ENCODE measurements around the gene LZTR1.

LZTR1 gene

GRCh38 chr22:21030621-21031544, 48.8 kb downstream of the LZTR1 start:
- no peak overlapping the region for H3K9ac ChIP-seq (ENCODE audit: low read length)
- H3K27me3 ChIP-seq (replicated peaks; ENCODE audit: insufficient read depth, low read length) = peaks cover 25% of the 10 kb centered on the region
- H2AFZ ChIP-seq (ENCODE audit: low read length) = no peak overlapping the region
- no peak overlapping the region for H3K4me2 ChIP-seq (ENCODE audit: low read depth, low read length)
- H3K9me2 ChIP-seq (replicated peaks; ENCODE audit: insufficient read depth, low read length) = no peaks in the 10 kb centered on the region
- no peak for DNase-seq
- no peaks in the 10 kb centered on the region for H3F3A ChIP-seq (ENCODE audit: insufficient read depth, low read length)
- H3K79me2 ChIP-seq (ENCODE audit: low read length) = no peaks in the 10 kb centered on the region
- H3K9me3 ChIP-seq (replicated peaks; ENCODE audit: insufficient read depth, low read length) = no peaks in the 10 kb centered on the region
- H3K36me3 ChIP-seq (replicated peaks; ENCODE audit: insufficient read depth, low read length) = no peaks in the 10 kb centered on the region
- no peak overlapping the region for H3K27ac ChIP-seq (ENCODE audit: low read length)
- H3K4me3 ChIP-seq (ENCODE audit: low read length) = no peak overlapping the region
- TF ChIP-seq CTCF (IDR thresholded peaks at IDR 0.05; ENCODE audit: low read length) (no peak), EZH2phosphoT487 (IDR thresholded peaks at IDR 0.05; ENCODE audit: low read length) (no peak), EZH2 (optimal IDR thresholded peaks at IDR 0.05; ENCODE audit: low read depth, low read length) (no peak)
- no peaks in the 10 kb centered on the region for H4K20me1 ChIP-seq (ENCODE audit: insufficient read depth, low read length)
- H3K4me1 ChIP-seq (ENCODE audit: low read length) = no peaks in the 10 kb centered on the region

- H3K27me3 ChIP-seq (replicated peaks; ENCODE audit: insufficient read depth, low read length) = peaks cover 25% of the 10 kb centered on the region
- no peak for DNase-seq
- H3K36me3 ChIP-seq (replicated peaks; ENCODE audit: insufficient read depth, low read length) = no peaks in the 10 kb centered on the region
- H3F3A ChIP-seq (ENCODE audit: insufficient read depth, low read length) = no peaks in the 10 kb centered on the region
- H3K79me2 ChIP-seq (ENCODE audit: low read length) = no peaks in the 10 kb centered on the region
- H3K9me3 ChIP-seq (replicated peaks; ENCODE audit: insufficient read depth, low read length) = no peaks in the 10 kb centered on the region
- H4K20me1 ChIP-seq (ENCODE audit: insufficient read depth, low read length) = no peaks in the 10 kb centered on the region
- H3K4me1 ChIP-seq (ENCODE audit: low read length) = no peaks in the 10 kb centered on the region
- H3K4me2 ChIP-seq (ENCODE audit: low read depth, low read length) = no peak overlapping the region
- H3K4me3 ChIP-seq (ENCODE audit: low read length) = no peak overlapping the region
- H3K9me2 ChIP-seq (replicated peaks; ENCODE audit: insufficient read depth, low read length) = no peaks in the 10 kb centered on the region
- no peak for TF ChIP-seq EZH2 (optimal IDR thresholded peaks at IDR 0.05; ENCODE audit: low read depth, low read length)
- no peak for TF ChIP-seq CTCF (IDR thresholded peaks at IDR 0.05; ENCODE audit: low read length)
- TF ChIP-seq EZH2phosphoT487 (IDR thresholded peaks at IDR 0.05; ENCODE audit: low read length) = no peak
- no peak overlapping the region for H3K9ac ChIP-seq (ENCODE audit: low read length)
- no peak overlapping the region for H2AFZ ChIP-seq (ENCODE audit: low read length)
- H3K27ac ChIP-seq (ENCODE audit: low read length) = no peak overlapping the region
Measured at GRCh38 chr22:21031545-21032036, 49.5 kb downstream of the LZTR1 start.

GRCh38 chr22:21032037-21032867, 50.2 kb downstream of the LZTR1 start, which contains the start of gene SLC7A4:
Gene SLC7A4, minus strand, starts transcription at chr22:21032561. Its CDS starts 749 bp downstream, at chr22:21031812.
- H3K27ac ChIP-seq (ENCODE audit: low read length) = no peak within 1 kb of the TSS
- no peak within 1 kb of the TSS for H2AFZ ChIP-seq (ENCODE audit: low read length)
- no peaks in the 10 kb centered on the region for H3K79me2 ChIP-seq (ENCODE audit: low read length)
- no peaks in the 10 kb centered on the region for H3F3A ChIP-seq (ENCODE audit: insufficient read depth, low read length)
- H3K27me3 ChIP-seq (replicated peaks; ENCODE audit: insufficient read depth, low read length) = peaks cover 25% of the 10 kb centered on the region
- H4K20me1 ChIP-seq (ENCODE audit: insufficient read depth, low read length) = no peaks in the 10 kb centered on the region
- no peaks in the 10 kb centered on the region for H3K9me2 ChIP-seq (replicated peaks; ENCODE audit: insufficient read depth, low read length)
- H3K4me3 ChIP-seq (ENCODE audit: low read length) = no peak within 1 kb of the TSS
- DNase-seq = no peak
- no peaks in the 10 kb centered on the region for H3K36me3 ChIP-seq (replicated peaks; ENCODE audit: insufficient read depth, low read length)
- no peaks in the 10 kb centered on the region for H3K9me3 ChIP-seq (replicated peaks; ENCODE audit: insufficient read depth, low read length)
- H3K9ac ChIP-seq (ENCODE audit: low read length) = no peak within 1 kb of the TSS
- no peaks in the 10 kb centered on the region for H3K4me1 ChIP-seq (ENCODE audit: low read length)
- H3K4me2 ChIP-seq (ENCODE audit: low read depth, low read length) = no peak within 1 kb of the TSS
- TF ChIP-seq CTCF (IDR thresholded peaks at IDR 0.05; ENCODE audit: low read length) (no peak), EZH2 (optimal IDR thresholded peaks at IDR 0.05; ENCODE audit: low read depth, low read length) (no peak), EZH2phosphoT487 (IDR thresholded peaks at IDR 0.05; ENCODE audit: low read length) (no peak)

All from MM.1S (cell line).